ENCODE data around the gene SDCCAG8. TPM values are rescaled to one million over a fixed set of nuclear protein-coding genes. Genes with fewer than 3 reads are reported as not detected.

The SDCCAG8 gene
- total and polyA plus RNA-seq, 2 donors from 2014 or later: 29.6 to 53.2 TPM

DNA sequence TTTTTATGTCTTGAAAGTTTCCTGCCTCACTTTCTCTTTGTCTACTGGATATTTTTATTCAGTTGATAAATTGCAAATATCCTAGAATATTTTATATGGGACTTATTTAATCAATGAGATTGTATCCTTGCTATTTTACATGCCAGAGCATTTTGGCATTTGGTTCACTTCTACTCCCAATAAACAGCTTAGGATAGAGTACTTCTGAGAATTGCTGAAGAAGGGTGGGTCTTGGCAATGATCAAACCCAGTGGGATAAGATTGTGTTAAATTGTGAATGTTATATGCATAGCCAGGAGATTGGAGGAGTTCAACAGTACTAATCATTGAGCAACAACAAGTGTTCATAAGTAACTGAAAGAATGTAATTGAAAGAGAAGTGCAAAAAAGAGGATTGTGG, 60.1 kb downstream of the SDCCAG8 start:
- no peak overlapping the region for H3K9ac ChIP-seq (ENCODE audit: low read length in 3 of 3)
- no peak overlapping the region for H3K27ac ChIP-seq (ENCODE audit: low read depth in 2 of 2, low read length in 2 of 2)
- FAIRE-seq (no peak), DNase-seq (no peak)
- no peaks in the 10 kb centered on the region for H3K4me1 ChIP-seq (ENCODE audit: control insufficient read depth in 2 of 3, insufficient read depth in 2 of 3, low read depth in 1 of 3, low read length in 3 of 3)
- peaks cover 0 to 10% (median 4%) of the 10 kb centered on the region in 3 donors for H3K36me3 ChIP-seq (ENCODE audit: control insufficient read depth in 2 of 3, insufficient read depth in 3 of 3, low read length in 3 of 3)
- H3K4me3 ChIP-seq (ENCODE audit: low read length in 3 of 3): no peak overlapping the region
- no peaks in the 10 kb centered on the region for H3K27me3 ChIP-seq (ENCODE audit: control insufficient read depth, insufficient read depth, low read length)
- no peaks in the 10 kb centered on the region for H3K9me3 ChIP-seq (ENCODE audit: control insufficient read depth in 2 of 3, insufficient read depth in 1 of 3, low read length in 3 of 3)
- TF ChIP-seq, protein P1, sequence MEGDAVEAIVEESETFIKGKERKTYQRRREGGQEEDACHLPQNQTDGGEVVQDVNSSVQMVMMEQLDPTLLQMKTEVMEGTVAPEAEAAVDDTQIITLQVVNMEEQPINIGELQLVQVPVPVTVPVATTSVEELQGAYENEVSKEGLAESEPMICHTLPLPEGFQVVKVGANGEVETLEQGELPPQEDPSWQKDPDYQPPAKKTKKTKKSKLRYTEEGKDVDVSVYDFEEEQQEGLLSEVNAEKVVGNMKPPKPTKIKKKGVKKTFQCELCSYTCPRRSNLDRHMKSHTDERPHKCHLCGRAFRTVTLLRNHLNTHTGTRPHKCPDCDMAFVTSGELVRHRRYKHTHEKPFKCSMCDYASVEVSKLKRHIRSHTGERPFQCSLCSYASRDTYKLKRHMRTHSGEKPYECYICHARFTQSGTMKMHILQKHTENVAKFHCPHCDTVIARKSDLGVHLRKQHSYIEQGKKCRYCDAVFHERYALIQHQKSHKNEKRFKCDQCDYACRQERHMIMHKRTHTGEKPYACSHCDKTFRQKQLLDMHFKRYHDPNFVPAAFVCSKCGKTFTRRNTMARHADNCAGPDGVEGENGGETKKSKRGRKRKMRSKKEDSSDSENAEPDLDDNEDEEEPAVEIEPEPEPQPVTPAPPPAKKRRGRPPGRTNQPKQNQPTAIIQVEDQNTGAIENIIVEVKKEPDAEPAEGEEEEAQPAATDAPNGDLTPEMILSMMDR (IDR thresholded peaks at IDR 0.05; ENCODE audit: borderline replicate concordance, extremely low read depth, insufficient read depth): no peak
- intact Hi-C loops (cut with DNase I): no loop called here

DNA sequence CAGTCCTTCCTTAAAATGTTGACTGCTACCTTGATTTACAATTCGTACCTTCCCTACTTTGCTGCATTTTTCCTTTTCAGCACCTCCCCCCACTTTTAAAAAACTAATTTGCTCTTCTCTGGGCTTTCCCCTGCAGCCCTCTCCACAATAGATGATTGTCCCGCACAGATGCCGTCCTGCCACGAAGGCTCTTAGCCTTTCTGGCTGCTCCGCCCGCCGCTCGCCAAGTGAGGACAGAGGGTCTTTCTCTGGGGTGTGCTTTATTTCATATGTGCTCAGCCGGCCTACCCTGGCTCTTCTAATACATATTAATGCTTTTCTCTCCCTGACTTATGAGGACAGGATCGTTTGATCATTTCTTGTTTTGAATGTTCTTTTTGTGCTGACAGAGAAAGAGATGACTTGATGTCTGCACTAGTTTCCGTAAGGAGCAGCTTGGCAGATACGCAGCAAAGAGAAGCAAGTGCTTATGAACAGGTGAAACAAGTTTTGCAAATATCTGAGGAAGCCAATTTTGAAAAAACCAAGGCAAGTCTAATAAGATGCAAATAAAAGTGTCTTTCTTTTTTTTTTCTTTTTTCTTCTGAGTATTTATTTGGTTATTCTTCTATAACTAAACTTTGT, 60.6 kb downstream of the SDCCAG8 start:
- Histone ChIP-seq H3K36me3 (ENCODE audit: control insufficient read depth in 2 of 3, insufficient read depth in 3 of 3, low read length in 3 of 3) (peaks cover 0 to 10% (median 4%) of the 10 kb centered on the region in 3 donors), H3K27me3 (ENCODE audit: control insufficient read depth, insufficient read depth, low read length) (no peaks in the 10 kb centered on the region), H3K4me3 (ENCODE audit: low read length in 3 of 3) (no peak overlapping the region), H3K27ac (ENCODE audit: low read depth in 2 of 2, low read length in 2 of 2) (no peak overlapping the region), H3K9ac (ENCODE audit: low read length in 3 of 3) (no peak overlapping the region), H3K9me3 (ENCODE audit: control insufficient read depth in 2 of 3, insufficient read depth in 1 of 3, low read length in 3 of 3) (no peaks in the 10 kb centered on the region), H3K4me1 (ENCODE audit: control insufficient read depth in 2 of 3, insufficient read depth in 2 of 3, low read depth in 1 of 3, low read length in 3 of 3) (no peaks in the 10 kb centered on the region)
- DNase-seq (no peak), FAIRE-seq (no peak)
- TF ChIP-seq, protein P1 (IDR thresholded peaks at IDR 0.05; ENCODE audit: borderline replicate concordance, extremely low read depth, insufficient read depth): no peak
- intact Hi-C loops (cut with DNase I): no loop called here

DNA sequence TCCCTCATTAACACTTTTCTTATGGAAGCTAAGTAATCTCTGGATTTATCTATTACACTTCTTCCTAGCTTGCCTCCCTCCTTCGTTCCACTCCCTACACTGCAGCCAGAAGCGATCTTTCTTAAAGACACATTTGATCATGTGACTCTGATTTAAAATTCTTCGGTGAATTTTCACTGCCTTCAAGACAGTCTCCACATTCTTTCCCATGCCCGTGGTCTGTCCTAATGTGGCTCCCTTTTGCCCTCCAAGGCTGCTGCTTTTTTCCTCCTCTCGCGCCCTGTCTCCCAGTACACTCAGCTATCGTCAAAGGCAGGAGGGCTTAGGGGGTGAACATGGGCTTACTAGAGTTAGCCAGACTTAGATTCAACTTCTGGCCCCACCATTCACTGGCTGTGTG, 64.4 kb downstream of the SDCCAG8 start:
- intact Hi-C loops (cut with DNase I): no loop called here
- Histone ChIP-seq H3K27ac (ENCODE audit: low read depth in 2 of 2, low read length in 2 of 2) (no peak overlapping the region), H3K27me3 (ENCODE audit: control insufficient read depth, insufficient read depth, low read length) (no peaks in the 10 kb centered on the region), H3K36me3 (ENCODE audit: control insufficient read depth in 2 of 3, insufficient read depth in 3 of 3, low read length in 3 of 3) (peaks cover 0 to 7% (median 4%) of the 10 kb centered on the region in 3 donors), H3K9me3 (ENCODE audit: control insufficient read depth in 2 of 3, insufficient read depth in 1 of 3, low read length in 3 of 3) (no peaks in the 10 kb centered on the region), H3K9ac (ENCODE audit: low read length in 3 of 3) (no peak overlapping the region), H3K4me3 (ENCODE audit: low read length in 3 of 3) (no peak overlapping the region), H3K4me1 (ENCODE audit: control insufficient read depth in 2 of 3, insufficient read depth in 2 of 3, low read depth in 1 of 3, low read length in 3 of 3) (no peaks in the 10 kb centered on the region)
- FAIRE-seq (no peak), DNase-seq (no peak)
- TF ChIP-seq, protein P1 (IDR thresholded peaks at IDR 0.05; ENCODE audit: borderline replicate concordance, extremely low read depth, insufficient read depth): no peak

DNA sequence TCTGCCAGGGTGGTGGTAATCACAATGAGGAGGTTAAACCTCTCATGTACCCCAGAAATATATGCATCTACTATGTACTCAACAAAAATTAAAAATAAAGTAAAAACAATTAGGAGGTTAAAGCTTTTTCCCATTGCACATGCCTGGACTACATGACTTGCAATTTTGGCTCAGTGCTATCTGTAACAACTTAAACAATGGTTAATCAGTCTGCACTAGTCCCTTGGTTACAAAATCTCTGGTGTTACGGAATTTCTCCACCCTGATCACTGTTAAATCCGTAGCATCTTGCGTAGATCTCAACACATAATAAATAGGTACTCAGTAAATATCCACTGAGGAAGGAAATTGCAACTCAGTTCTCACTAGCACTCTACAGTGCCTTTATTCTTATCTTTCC, 66.5 kb downstream of the SDCCAG8 start:
- Histone ChIP-seq H3K27ac (ENCODE audit: low read depth in 2 of 2, low read length in 2 of 2) (no peak overlapping the region), H3K9me3 (ENCODE audit: control insufficient read depth in 2 of 3, insufficient read depth in 1 of 3, low read length in 3 of 3) (no peaks in the 10 kb centered on the region), H3K4me1 (ENCODE audit: control insufficient read depth in 2 of 3, insufficient read depth in 2 of 3, low read depth in 1 of 3, low read length in 3 of 3) (no peaks in the 10 kb centered on the region), H3K9ac (ENCODE audit: low read length in 3 of 3) (no peak overlapping the region), H3K36me3 (ENCODE audit: control insufficient read depth in 2 of 3, insufficient read depth in 3 of 3, low read length in 3 of 3) (peaks cover 0 to 7% (median 4%) of the 10 kb centered on the region in 3 donors), H3K27me3 (ENCODE audit: control insufficient read depth, insufficient read depth, low read length) (no peaks in the 10 kb centered on the region), H3K4me3 (ENCODE audit: low read length in 3 of 3) (no peak overlapping the region)
- intact Hi-C loops (cut with DNase I): no loop called here
- FAIRE-seq (no peak), DNase-seq (no peak)
- TF ChIP-seq, protein P1 (IDR thresholded peaks at IDR 0.05; ENCODE audit: borderline replicate concordance, extremely low read depth, insufficient read depth): no peak

Data from kidney (tissue), 14 donors.